Activated CD4-positive, alpha-beta T cell treated with anti-CD3 and anti-CD28 coated beads, Interleukin-2, amount 50 U/mL, for 48 hours (primary cell): Measurements from ENCODE around the gene ASCL5.

Experiments used
- DNase-seq, 2 experiments: peaks; one replicate each; pipeline ENCODE4 v3.0.0-alpha.2; 2020

The ASCL5 gene

GRCh38 chr1:201084295-201084694 lies 42.7 kb downstream of the ASCL5 start:
- no peak for DNase-seq

- no peak for DNase-seq
Measured at GRCh38 chr1:201083741-201084140, 43.2 kb downstream of the ASCL5 start.

GRCh38 chr1:201080135-201080534 lies 46.8 kb downstream of the ASCL5 start:
- DNase-seq: no peak

GRCh38 chr1:201077736-201078135 lies 49.2 kb downstream of the ASCL5 start:
- no peak for DNase-seq

- DNase-seq: no peak
Measured at GRCh38 chr1:201077116-201077515, 49.9 kb downstream of the ASCL5 start.

- no peak for DNase-seq
Measured at GRCh38 chr1:201076092-201076491, 50.9 kb downstream of the ASCL5 start.

GRCh38 chr1:201074018-201074417 lies 53.0 kb downstream of the ASCL5 start:
- no peak for DNase-seq

GRCh38 chr1:201072922-201073321 lies 54.1 kb downstream of the ASCL5 start:
- no peak for DNase-seq

GRCh38 chr1:201072149-201072548 lies 54.8 kb downstream of the ASCL5 start:
- no peak for DNase-seq

GRCh38 chr1:201069636-201070035 lies 57.3 kb downstream of the ASCL5 start:
- DNase-seq: no peak

GRCh38 chr1:201068976-201069375 lies 58.0 kb downstream of the ASCL5 start:
- DNase-seq: no peak

- DNase-seq: no peak
Measured at GRCh38 chr1:201066986-201067385, 60.0 kb downstream of the ASCL5 start.

- DNase-seq: no peak
Measured at GRCh38 chr1:201065686-201066085, 61.3 kb downstream of the ASCL5 start.

- DNase-seq: no peak
Measured at GRCh38 chr1:201064806-201065205, 62.2 kb downstream of the ASCL5 start.
